ENCODE measurements around the gene PNPLA6. TPM values are rescaled to one million over a fixed set of nuclear protein-coding genes. Genes with fewer than 3 reads are reported as not detected.

PNPLA6 gene
- total RNA-seq, 1 experiment from 2014 or later = 67.6 TPM

DNA sequence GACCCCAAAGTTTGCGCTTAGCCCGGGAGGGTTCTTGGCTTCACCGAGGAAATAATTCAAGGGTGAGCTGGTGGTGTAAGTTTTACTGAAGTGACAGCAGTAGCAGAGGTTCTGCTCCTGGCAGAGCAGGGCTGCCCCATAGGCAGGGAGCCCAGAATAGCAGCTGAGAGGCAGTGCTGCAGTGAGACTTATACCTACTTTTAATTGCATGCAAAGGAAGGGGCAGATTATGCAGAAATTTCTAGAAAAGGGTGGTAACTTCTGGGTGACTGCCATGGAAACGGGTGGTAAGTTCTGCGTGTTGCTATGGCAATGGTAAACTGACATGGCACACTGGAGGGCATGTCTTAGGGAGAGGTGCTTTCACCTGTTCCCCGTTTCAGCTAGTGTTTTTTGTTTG, 42.6 kb downstream of the PNPLA6 start:
- intact Hi-C loops (cut with micrococcal nuclease; ENCODE audit: unreplicated experiment) = no loop called here
- DNase-seq = no peak
- BruUV-seq (replicated peaks) = no TSS peak
- Histone ChIP-seq H3K4me1 (no peaks in the 10 kb centered on the region), H3K9me3 (no peaks in the 10 kb centered on the region), H3K36me3 (ENCODE audit: control insufficient read depth, insufficient read depth, low read length) (no peaks in the 10 kb centered on the region), H3K27me3 (replicated peaks; ENCODE audit: control insufficient read depth, insufficient read depth, low read length) (no peaks in the 10 kb centered on the region), H3K4me3 (ENCODE audit: low read depth, low read length) (no peak overlapping the region)
- no peaks in the 10 kb centered on the region for H3K36me3 Mint-ChIP-seq (ENCODE audit: insufficient read depth, unreplicated experiment)
- H3K27me3 Mint-ChIP-seq (ENCODE audit: insufficient read depth, unreplicated experiment) = peaks cover 14% of the 10 kb centered on the region
- H3K27ac Mint-ChIP-seq (ENCODE audit: unreplicated experiment) = no peak overlapping the region
- ChIA-PET POLR2A (no interaction called here), CTCF (interaction anchor here (1.1 kb wide), 1 partner anchor 10 kb away, joined by 4 read pairs; no protein-coding TSS in a partner anchor)
- H3K4me1 Mint-ChIP-seq (ENCODE audit: low read depth, unreplicated experiment) = no peaks in the 10 kb centered on the region
- TF ChIP-seq, protein P1, sequence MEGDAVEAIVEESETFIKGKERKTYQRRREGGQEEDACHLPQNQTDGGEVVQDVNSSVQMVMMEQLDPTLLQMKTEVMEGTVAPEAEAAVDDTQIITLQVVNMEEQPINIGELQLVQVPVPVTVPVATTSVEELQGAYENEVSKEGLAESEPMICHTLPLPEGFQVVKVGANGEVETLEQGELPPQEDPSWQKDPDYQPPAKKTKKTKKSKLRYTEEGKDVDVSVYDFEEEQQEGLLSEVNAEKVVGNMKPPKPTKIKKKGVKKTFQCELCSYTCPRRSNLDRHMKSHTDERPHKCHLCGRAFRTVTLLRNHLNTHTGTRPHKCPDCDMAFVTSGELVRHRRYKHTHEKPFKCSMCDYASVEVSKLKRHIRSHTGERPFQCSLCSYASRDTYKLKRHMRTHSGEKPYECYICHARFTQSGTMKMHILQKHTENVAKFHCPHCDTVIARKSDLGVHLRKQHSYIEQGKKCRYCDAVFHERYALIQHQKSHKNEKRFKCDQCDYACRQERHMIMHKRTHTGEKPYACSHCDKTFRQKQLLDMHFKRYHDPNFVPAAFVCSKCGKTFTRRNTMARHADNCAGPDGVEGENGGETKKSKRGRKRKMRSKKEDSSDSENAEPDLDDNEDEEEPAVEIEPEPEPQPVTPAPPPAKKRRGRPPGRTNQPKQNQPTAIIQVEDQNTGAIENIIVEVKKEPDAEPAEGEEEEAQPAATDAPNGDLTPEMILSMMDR (IDR thresholded peaks at IDR 0.05; ENCODE audit: insufficient read depth in 1 of 2, low read depth in 1 of 2, low read length in 1 of 2, severe bottlenecking in 1 of 2, unreplicated experiment in 1 of 2) = no peak
- no peaks in the 10 kb centered on the region for H3K9me3 Mint-ChIP-seq (ENCODE audit: unreplicated experiment)
- H3K4me3 Mint-ChIP-seq (ENCODE audit: unreplicated experiment) = no peak overlapping the region

DNA sequence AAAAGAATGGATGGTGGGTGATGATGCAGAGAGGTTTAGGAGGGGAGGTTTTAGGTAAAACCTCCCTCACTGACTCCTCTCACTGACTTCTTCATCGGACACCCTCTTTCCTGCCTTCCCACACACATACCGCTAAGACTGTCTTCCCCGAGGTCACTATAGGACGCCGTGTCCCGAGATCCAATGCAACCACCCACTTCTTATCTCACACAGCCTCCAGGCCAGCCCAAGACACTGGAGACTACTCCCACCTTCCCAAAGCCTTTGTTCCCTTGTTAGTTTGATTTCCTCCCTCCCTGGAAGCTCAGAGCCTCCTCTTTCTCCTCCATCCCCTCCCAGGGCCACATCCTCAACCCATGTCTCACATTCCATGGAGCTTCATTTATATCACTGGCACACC, 43.7 kb downstream of the PNPLA6 start:
- DNase-seq = no peak
- Mint-ChIP-seq H3K4me3 (ENCODE audit: unreplicated experiment) (no peak overlapping the region), H3K36me3 (ENCODE audit: insufficient read depth, unreplicated experiment) (no peaks in the 10 kb centered on the region), H3K9me3 (ENCODE audit: unreplicated experiment) (no peaks in the 10 kb centered on the region), H3K27me3 (ENCODE audit: insufficient read depth, unreplicated experiment) (peaks cover 11% of the 10 kb centered on the region), H3K27ac (ENCODE audit: unreplicated experiment) (no peak overlapping the region), H3K4me1 (ENCODE audit: low read depth, unreplicated experiment) (no peaks in the 10 kb centered on the region)
- ChIA-PET POLR2A (interaction anchor here (0.6 kb wide), 1 partner anchor 350 kb away, joined by 12 read pairs; no protein-coding TSS in a partner anchor), CTCF (interaction anchor here (0.6 kb wide), 1 partner anchor 11 kb away, joined by 3 read pairs; no protein-coding TSS in a partner anchor)
- Histone ChIP-seq H3K9me3 (no peaks in the 10 kb centered on the region), H3K36me3 (ENCODE audit: control insufficient read depth, insufficient read depth, low read length) (no peaks in the 10 kb centered on the region), H3K4me1 (no peaks in the 10 kb centered on the region), H3K27me3 (replicated peaks; ENCODE audit: control insufficient read depth, insufficient read depth, low read length) (no peaks in the 10 kb centered on the region), H3K4me3 (ENCODE audit: low read depth, low read length) (no peak overlapping the region)
- intact Hi-C loops (cut with micrococcal nuclease; ENCODE audit: unreplicated experiment) = no loop called here
- no TSS peak for BruUV-seq (replicated peaks)
- TF ChIP-seq, protein P1 (IDR thresholded peaks at IDR 0.05; ENCODE audit: insufficient read depth in 1 of 2, low read depth in 1 of 2, low read length in 1 of 2, severe bottlenecking in 1 of 2, unreplicated experiment in 1 of 2) = no peak

DNA sequence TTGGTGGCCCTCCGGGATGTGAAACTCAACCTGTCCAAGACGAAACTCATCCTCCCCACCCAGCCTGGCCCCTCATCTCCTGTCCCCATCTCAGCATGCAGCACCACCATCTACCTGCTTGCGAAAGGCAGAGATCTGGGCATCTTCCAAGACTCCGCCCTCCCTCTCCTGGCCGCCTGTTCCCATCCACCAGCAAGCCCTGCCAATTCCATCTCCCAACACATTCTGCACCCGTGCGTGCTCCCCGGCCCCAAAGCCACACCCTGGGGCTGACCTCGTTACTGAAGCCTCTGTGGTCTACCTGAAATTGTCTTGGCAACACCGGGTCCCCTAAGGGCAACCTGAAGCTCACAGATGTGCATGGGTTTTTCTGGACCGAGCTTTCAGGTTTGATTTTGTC, 46.9 kb downstream of the PNPLA6 start:
- POLR2A ChIA-PET = no interaction called here

More for the DNA sequence above, 46.9 kb downstream of the PNPLA6 start:
- no peaks in the 10 kb centered on the region for H3K9me3 ChIP-seq
- H3K4me1 ChIP-seq = no peaks in the 10 kb centered on the region
- Mint-ChIP-seq H3K27me3 (ENCODE audit: insufficient read depth, unreplicated experiment) (peaks cover 8% of the 10 kb centered on the region), H3K4me1 (ENCODE audit: low read depth, unreplicated experiment) (no peaks in the 10 kb centered on the region), H3K4me3 (ENCODE audit: unreplicated experiment) (no peak overlapping the region), H3K27ac (ENCODE audit: unreplicated experiment) (no peak overlapping the region), H3K36me3 (ENCODE audit: insufficient read depth, unreplicated experiment) (no peaks in the 10 kb centered on the region), H3K9me3 (ENCODE audit: unreplicated experiment) (no peaks in the 10 kb centered on the region)
- no peak for DNase-seq
- BruUV-seq (replicated peaks) = no TSS peak
- intact Hi-C loops (cut with micrococcal nuclease; ENCODE audit: unreplicated experiment) = no loop called here
- H3K27me3 ChIP-seq (replicated peaks; ENCODE audit: control insufficient read depth, insufficient read depth, low read length) = no peaks in the 10 kb centered on the region
- CTCF ChIA-PET = interaction anchor here (0.6 to 2.3 kb wide), 2 partner anchors 14 to 445 kb away, joined by 6 to 8 read pairs; no protein-coding TSS in a partner anchor
- H3K36me3 ChIP-seq (ENCODE audit: control insufficient read depth, insufficient read depth, low read length) = no peaks in the 10 kb centered on the region
- H3K4me3 ChIP-seq (ENCODE audit: low read depth, low read length) = no peak overlapping the region
- TF ChIP-seq, protein P1 (IDR thresholded peaks at IDR 0.05; ENCODE audit: insufficient read depth in 1 of 2, low read depth in 1 of 2, low read length in 1 of 2, severe bottlenecking in 1 of 2, unreplicated experiment in 1 of 2) = no peak
